AG04449 (cell line): Measurements from ENCODE around the gene ENAH.

Experiments used
- CTCF ChIA-PET: fragments of 350-600 bp; formaldehyde crosslinking; extraction: SDS; loops from one replicate; lab custom pipeline; 2021; ENCODE audit warnings: antibody characterized with exemption; lab: Yijun Ruan, JAX
- POLR2A ChIA-PET: fragments of 400-600, 350-600 bp; formaldehyde crosslinking; extraction: SDS; loops from one replicate; lab custom pipeline; 2020; ENCODE audit warnings: antibody characterized with exemption, inconsistent platforms; lab: Yijun Ruan, JAX
- DNase-seq: peaks from one replicate; pipeline ENCODE4 v3.0.0-alpha.2; 2010; ENCODE audit warnings: low read depth, low spot score
- H3K4me3 ChIP-seq: 2 replicates; pipeline ENCODE4 v1.5.1; 2011; ENCODE audit warnings: low read depth, mild to moderate bottlenecking, control low read depth, low read length
- TF ChIP-seq, protein P1 (sequence below): IDR thresholded peaks from one replicate; pipeline ENCODE4 v1.5.1; 2011; ENCODE audit warnings: mild to moderate bottlenecking, moderate library complexity, low read length, control low read depth, inconsistent platforms; ENCODE audit not compliant: insufficient read depth; ENCODE audit errors: missing control alignments

Gene ENAH

GRCh38 chr1:225548140-225548857 is 104.6 kb downstream of the ENAH start:
- ChIA-PET POLR2A (interaction anchor here (0.7 to 1.0 kb wide), 3 partner anchors 25 to 1055 kb away, joined by 3 to 6 read pairs (median 3); no protein-coding TSS in a partner anchor), CTCF (interaction anchor here (0.8 to 1.9 kb wide), 7 partner anchors 8 to 229 kb away, joined by 3 to 9 read pairs (median 3); partner anchors contain the start of gene SRP9)
- no peak for DNase-seq
- TF ChIP-seq, protein P1, sequence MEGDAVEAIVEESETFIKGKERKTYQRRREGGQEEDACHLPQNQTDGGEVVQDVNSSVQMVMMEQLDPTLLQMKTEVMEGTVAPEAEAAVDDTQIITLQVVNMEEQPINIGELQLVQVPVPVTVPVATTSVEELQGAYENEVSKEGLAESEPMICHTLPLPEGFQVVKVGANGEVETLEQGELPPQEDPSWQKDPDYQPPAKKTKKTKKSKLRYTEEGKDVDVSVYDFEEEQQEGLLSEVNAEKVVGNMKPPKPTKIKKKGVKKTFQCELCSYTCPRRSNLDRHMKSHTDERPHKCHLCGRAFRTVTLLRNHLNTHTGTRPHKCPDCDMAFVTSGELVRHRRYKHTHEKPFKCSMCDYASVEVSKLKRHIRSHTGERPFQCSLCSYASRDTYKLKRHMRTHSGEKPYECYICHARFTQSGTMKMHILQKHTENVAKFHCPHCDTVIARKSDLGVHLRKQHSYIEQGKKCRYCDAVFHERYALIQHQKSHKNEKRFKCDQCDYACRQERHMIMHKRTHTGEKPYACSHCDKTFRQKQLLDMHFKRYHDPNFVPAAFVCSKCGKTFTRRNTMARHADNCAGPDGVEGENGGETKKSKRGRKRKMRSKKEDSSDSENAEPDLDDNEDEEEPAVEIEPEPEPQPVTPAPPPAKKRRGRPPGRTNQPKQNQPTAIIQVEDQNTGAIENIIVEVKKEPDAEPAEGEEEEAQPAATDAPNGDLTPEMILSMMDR, result no peak
- H3K4me3 ChIP-seq, result no peak overlapping the region

- H3K4me3 ChIP-seq, result no peak overlapping the region
- ChIA-PET POLR2A (interaction anchor here (1.0 kb wide), 1 partner anchor 10 kb away, joined by 3 read pairs; no protein-coding TSS in a partner anchor), CTCF (interaction anchor here (0.7 to 2.6 kb wide), 5 partner anchors 10 to 230 kb away, joined by 4 to 11 read pairs (median 5); no protein-coding TSS in a partner anchor)
- no peak for DNase-seq
- TF ChIP-seq, protein P1, result no peak
Measured at GRCh38 chr1:225545649-225546048, 107.3 kb downstream of the ENAH start.

DNA sequence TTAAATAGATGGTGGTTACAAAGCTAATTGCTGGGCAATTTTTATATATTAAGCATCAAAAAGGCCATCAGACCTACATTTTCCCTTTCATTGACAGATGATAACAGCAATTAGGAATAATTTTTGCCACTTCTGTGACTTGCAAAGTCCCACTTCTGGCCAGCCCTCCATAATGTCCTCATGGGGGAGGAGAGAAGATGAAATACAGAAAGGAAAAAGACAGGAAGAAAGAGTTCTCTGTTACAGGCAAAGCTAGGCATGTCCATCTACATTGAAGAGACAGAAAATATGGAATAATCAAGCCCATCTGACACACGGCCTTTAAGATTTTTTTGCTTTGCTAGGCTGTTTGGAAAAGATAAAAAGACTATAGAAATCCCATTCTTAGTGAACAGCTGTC is 108.0 kb downstream of the ENAH start:
- ChIA-PET POLR2A (no interaction called here), CTCF (interaction anchor here (1.3 to 2.6 kb wide), 6 partner anchors 9 to 232 kb away, joined by 3 to 11 read pairs (median 5); partner anchors contain the start of gene SRP9)
- H3K4me3 ChIP-seq, result no peak overlapping the region
- DNase-seq, result no peak
- TF ChIP-seq, protein P1, result no peak

DNA sequence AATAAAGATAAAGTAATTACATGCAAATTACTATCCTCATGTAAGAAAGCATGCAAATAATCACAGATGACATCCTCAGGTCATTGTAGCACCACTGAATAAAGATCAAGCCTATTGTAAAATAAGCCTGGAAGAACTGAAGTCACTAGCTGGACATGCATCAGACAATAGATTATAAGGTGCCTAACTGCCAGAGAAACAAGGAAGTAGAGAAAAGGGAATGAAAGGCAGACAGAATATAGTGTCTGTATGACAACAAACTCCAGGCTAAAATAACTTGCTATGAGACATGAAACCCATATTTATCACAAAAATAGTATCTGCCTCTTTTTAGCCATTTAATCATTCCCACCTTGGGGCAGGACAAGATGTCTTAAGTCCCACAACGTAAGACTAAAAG is 108.7 kb downstream of the ENAH start:
- DNase-seq, result no peak
- CTCF ChIA-PET, result interaction anchor here (1.3 to 2.6 kb wide), 6 partner anchors 9 to 233 kb away, joined by 3 to 11 read pairs (median 5); partner anchors contain the start of gene SRP9
- H3K4me3 ChIP-seq, result no peak overlapping the region
- POLR2A ChIA-PET, result no interaction called here
- TF ChIP-seq, protein P1, result no peak

DNA sequence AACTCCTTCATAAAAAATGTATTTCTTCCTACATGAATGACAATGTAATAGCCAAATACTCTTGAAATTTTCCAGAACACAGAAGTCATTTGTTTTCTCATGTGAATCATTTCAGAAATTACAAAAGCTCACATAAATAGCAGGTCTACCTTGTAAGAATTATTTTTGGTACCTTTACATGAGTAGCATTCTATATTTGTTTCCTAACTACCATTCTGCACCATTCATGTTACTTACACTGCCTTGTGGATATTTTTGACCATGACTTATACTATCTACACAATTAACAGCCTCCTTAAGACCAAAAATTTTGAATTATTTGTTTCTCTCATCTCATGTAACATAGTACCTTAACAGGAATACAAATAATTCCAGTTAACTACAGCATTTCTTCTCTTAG is 109.6 kb downstream of the ENAH start:
- no peak overlapping the region for H3K4me3 ChIP-seq
- TF ChIP-seq, protein P1, result no peak
- DNase-seq, result no peak
- ChIA-PET POLR2A (interaction anchor here (0.6 kb wide), 1 partner anchor 64 kb away, joined by 3 read pairs; no protein-coding TSS in a partner anchor), CTCF (interaction anchor here (1.1 to 2.4 kb wide), 2 partner anchors 229 to 234 kb away, joined by 3 to 5 read pairs; partner anchors contain the start of gene SRP9)

GRCh38 chr1:225541383-225541782 is 111.5 kb downstream of the ENAH start:
- no peak for DNase-seq
- H3K4me3 ChIP-seq, result no peak overlapping the region
- POLR2A ChIA-PET, result no interaction called here
- CTCF ChIA-PET, result interaction anchor here (0.7 kb wide), 1 partner anchor 231 kb away, joined by 4 read pairs; no protein-coding TSS in a partner anchor
- TF ChIP-seq, protein P1, result no peak
